SK-N-SH treated with all-trans-retinoic acid at 6 μM for 48 hours (cell line): ENCODE results near the gene PIK3R4.

Experiments
- ATAC-seq: fragments of 200-7000 bp; cut with Tn5 transposase; 3 replicates; pipeline ENCODE4 v1.9.1; 2020; ENCODE audit warnings: mild to moderate bottlenecking, moderate library complexity
- ARNTL ChIP-seq: fragments of 450-650 bp; formaldehyde crosslinking; IDR thresholded peaks from 2 replicates; pipeline ENCODE4 v1.5.0; 2020; ENCODE audit warnings: low read depth, mild to moderate bottlenecking, moderate library complexity, borderline replicate concordance
- CREB5 ChIP-seq: fragments of 250-450 bp; sonication (Bioruptor Pico); IDR thresholded peaks from 2 replicates; pipeline ENCODE4 v1.5.1; 2020; ENCODE audit warnings: low read depth, mild to moderate bottlenecking, moderate library complexity
- CSDC2 ChIP-seq: fragments of 250-450 bp; sonication (Bioruptor Pico); IDR thresholded peaks from 2 replicates; pipeline ENCODE4 v1.5.0; 2020; ENCODE audit warnings: mild to moderate bottlenecking, moderate library complexity
- CSRNP3 ChIP-seq: fragments of 250-450 bp; sonication (Bioruptor Pico); IDR thresholded peaks from 2 replicates; pipeline ENCODE4 v1.5.1; 2021; ENCODE audit warnings: mild to moderate bottlenecking, moderate library complexity
- ESRRG ChIP-seq: fragments of 250-450 bp; sonication (Bioruptor Pico); IDR thresholded peaks from 2 replicates; pipeline ENCODE4 v1.6.1; 2021; ENCODE audit warnings: mild to moderate bottlenecking
- GLIS3 ChIP-seq: fragments of 250-450 bp; sonication (Bioruptor Pico); IDR thresholded peaks from 2 replicates; pipeline ENCODE4 v1.5.0; 2020; ENCODE audit warnings: mild to moderate bottlenecking, moderate library complexity
- ISL1 ChIP-seq: fragments of 250-450 bp; sonication (Bioruptor Pico); IDR thresholded peaks from 2 replicates; pipeline ENCODE4 v2.1.2; 2022; ENCODE audit warnings: mild to moderate bottlenecking, moderate library complexity
- OSR1 ChIP-seq: fragments of 250-450 bp; sonication (Bioruptor Pico); IDR thresholded peaks from 2 replicates; pipeline ENCODE4 v1.8.0; 2022; ENCODE audit warnings: moderate library complexity, mild to moderate bottlenecking, inconsistent platforms
- PATZ1 ChIP-seq: fragments of 250-450 bp; sonication (Bioruptor Pico); IDR thresholded peaks from 2 replicates; pipeline ENCODE4 v1.8.0; 2020; ENCODE audit warnings: mild to moderate bottlenecking, moderate library complexity, borderline replicate concordance
- POU6F1 ChIP-seq: fragments of 250-450 bp; sonication (Bioruptor Pico); IDR thresholded peaks from 2 replicates; pipeline ENCODE4 v1.8.0; 2021; ENCODE audit warnings: low read depth, mild to moderate bottlenecking, moderate library complexity, borderline replicate concordance
- RARB ChIP-seq: fragments of 250-450 bp; sonication (Bioruptor Pico); IDR thresholded peaks from 2 replicates; pipeline ENCODE4 v1.8.0; 2021; ENCODE audit warnings: mild to moderate bottlenecking, moderate library complexity
- SNAI2 ChIP-seq: fragments of 250-450 bp; sonication (Bioruptor Pico); IDR thresholded peaks from 2 replicates; pipeline ENCODE4 v1.5.0; 2020; ENCODE audit warnings: mild to moderate bottlenecking, moderate library complexity
- TCF4 ChIP-seq: fragments of 250-450 bp; sonication (Bioruptor Pico); IDR thresholded peaks from 2 replicates; pipeline ENCODE4 v1.8.0; 2021; ENCODE audit warnings: mild to moderate bottlenecking, moderate library complexity, borderline replicate concordance
- TOX ChIP-seq: fragments of 250-450 bp; sonication (Bioruptor Pico); IDR thresholded peaks from 2 replicates; pipeline ENCODE4 v1.8.0; 2021; ENCODE audit warnings: mild to moderate bottlenecking, moderate library complexity, borderline replicate concordance
- TSHZ2 ChIP-seq: fragments of 250-450 bp; sonication (Bioruptor Pico); IDR thresholded peaks from 2 replicates; pipeline ENCODE4 v1.5.0; 2020; ENCODE audit warnings: mild to moderate bottlenecking, moderate library complexity
- ZC3H10 ChIP-seq: fragments of 250-450 bp; sonication (Bioruptor Pico); IDR thresholded peaks from 2 replicates; pipeline ENCODE4 v1.5.1; 2021; ENCODE audit warnings: mild to moderate bottlenecking, moderate library complexity
- ZFP3 ChIP-seq: fragments of 250-450 bp; sonication (Bioruptor Pico); IDR thresholded peaks from 2 replicates; pipeline ENCODE4 v1.5.0; 2020; ENCODE audit warnings: mild to moderate bottlenecking, moderate library complexity
- ZFP30 ChIP-seq: fragments of 450-650 bp; formaldehyde crosslinking; IDR thresholded peaks from 2 replicates; pipeline ENCODE4 v1.5.0; 2022; ENCODE audit warnings: mild to moderate bottlenecking, moderate library complexity
- ZNF565 ChIP-seq: fragments of 450-650 bp; formaldehyde crosslinking; conservative IDR thresholded peaks from 2 replicates; pipeline ENCODE4 v1.5.0; 2020; ENCODE audit warnings: low read depth, mild to moderate bottlenecking, moderate library complexity
- ZNF70 ChIP-seq: fragments of 450-650 bp; formaldehyde crosslinking; IDR thresholded peaks from 2 replicates; pipeline ENCODE4 v1.5.0; 2020; ENCODE audit warnings: mild to moderate bottlenecking, moderate library complexity
- ZNF8 ChIP-seq: fragments of 450-650 bp; formaldehyde crosslinking; IDR thresholded peaks from 2 replicates; pipeline ENCODE4 v1.5.0; 2020; ENCODE audit warnings: mild to moderate bottlenecking, moderate library complexity

Gene PIK3R4

GRCh38 chr3:130700541-130700940 lies 46.1 kb downstream of the PIK3R4 start:
- no peak for TF ChIP-seq ZC3H10 (CRISPR knock-in tag)
- TF ChIP-seq ESRRG (CRISPR knock-in tag), result no peak
- no peak for TF ChIP-seq ISL1 (CRISPR knock-in tag)
- no peak for TF ChIP-seq OSR1 (CRISPR knock-in tag)
- no peak for ATAC-seq

GRCh38 chr3:130699765-130700164 lies 46.9 kb downstream of the PIK3R4 start:
- no peak for ATAC-seq
- TF ChIP-seq RARB (CRISPR knock-in tag), result no peak
- TF ChIP-seq CSDC2, result no peak
- TF ChIP-seq CSRNP3 (CRISPR knock-in tag), result no peak
- TF ChIP-seq SNAI2, result no peak
- TF ChIP-seq ZNF8 (CRISPR knock-in tag), result no peak
- TF ChIP-seq ZFP30, result no peak
- no peak for TF ChIP-seq ZNF70 (CRISPR knock-in tag)
- TF ChIP-seq TSHZ2 (CRISPR knock-in tag), result no peak
- no peak for TF ChIP-seq GLIS3 (CRISPR knock-in tag)
- no peak for TF ChIP-seq ISL1 (CRISPR knock-in tag)
- TF ChIP-seq ZFP3 (CRISPR knock-in tag), result no peak
- TF ChIP-seq ARNTL (CRISPR knock-in tag), result no peak
- TF ChIP-seq OSR1 (CRISPR knock-in tag), result no peak

GRCh38 chr3:130693314-130693713 lies 53.3 kb downstream of the PIK3R4 start:
- no peak for TF ChIP-seq ISL1 (CRISPR knock-in tag)
- no peak for TF ChIP-seq RARB (CRISPR knock-in tag)
- no peak for ATAC-seq

GRCh38 chr3:130692455-130692854 lies 54.2 kb downstream of the PIK3R4 start:
- no peak for TF ChIP-seq RARB (CRISPR knock-in tag)
- TF ChIP-seq CSDC2, result no peak
- TF ChIP-seq SNAI2, result no peak
- TF ChIP-seq ISL1 (CRISPR knock-in tag), result no peak
- no peak for TF ChIP-seq ARNTL (CRISPR knock-in tag)
- TF ChIP-seq TCF4 (CRISPR knock-in tag), result no peak
- no peak for ATAC-seq

GRCh38 chr3:130688697-130689470 lies 57.7 kb downstream of the PIK3R4 start:
- no peak for ATAC-seq
- TF ChIP-seq GLIS3 (CRISPR knock-in tag) (no peak), ARNTL (CRISPR knock-in tag) (no peak), ZC3H10 (CRISPR knock-in tag) (no peak), POU6F1 (no peak), CSDC2 (no peak), TOX (CRISPR knock-in tag) (no peak), TCF4 (CRISPR knock-in tag) (no peak), ZNF565 (no peak), CSRNP3 (CRISPR knock-in tag) (no peak), PATZ1 (CRISPR knock-in tag) (no peak), ZFP3 (CRISPR knock-in tag) (no peak), CREB5 (CRISPR knock-in tag) (no peak), SNAI2 (no peak)
